Colon (tissue), 2 donors: ENCODE results near the gene RNF19B.

Experiments
- FAIRE-seq: peaks from 2 replicates; lab custom pipeline; 2012; peaks lifted over from hg19 to GRCh38; lab: Jason Lieb, UNC
- donor health status: control.
- donor health status: control.

Gene RNF19B

DNA sequence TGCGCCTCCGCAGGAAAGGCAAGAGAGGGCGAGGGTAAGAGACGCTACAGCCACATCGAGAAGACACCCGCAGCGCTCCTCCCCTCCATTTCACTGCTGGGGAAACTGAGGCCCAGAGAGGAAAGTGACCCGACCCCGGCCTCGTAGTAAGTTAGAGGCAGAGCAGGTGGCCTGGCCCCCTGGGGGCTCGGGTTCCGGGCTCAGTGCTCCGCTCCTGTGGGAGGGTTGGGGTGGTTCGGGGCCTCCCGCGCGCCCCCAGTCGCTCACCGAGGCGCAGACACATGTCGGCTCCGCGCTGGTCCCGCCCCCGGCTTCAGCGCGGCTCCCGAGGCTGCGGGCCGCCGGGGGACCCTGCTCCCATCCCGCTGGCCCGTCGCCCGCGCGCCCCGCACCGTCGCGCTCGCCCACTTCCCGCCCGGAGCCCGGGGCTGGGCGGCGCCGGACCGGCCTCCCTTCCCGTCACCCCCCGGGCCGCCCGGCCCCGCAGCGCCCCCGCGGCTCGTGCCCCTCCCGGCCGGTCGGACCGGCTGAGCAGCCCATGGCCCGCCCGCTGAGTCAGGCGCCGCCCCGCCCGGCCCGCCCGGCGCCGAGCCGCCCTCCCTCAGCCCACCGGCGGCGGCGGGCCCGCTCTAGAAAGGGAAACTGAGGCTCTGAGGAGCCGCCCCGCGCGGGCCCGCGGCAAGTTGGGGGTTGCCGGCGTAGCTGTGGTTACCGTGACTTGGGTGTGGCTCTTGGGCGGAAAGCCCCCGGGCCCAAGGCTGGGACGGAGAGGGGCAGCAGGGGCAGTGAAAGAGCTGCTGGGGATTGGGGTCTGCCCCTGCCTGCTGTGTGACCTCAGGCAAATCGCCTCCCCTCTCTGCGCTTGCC is 63.4 kb downstream of the RNF19B start, which contains the start of gene TMEM54:
TMEM54 (minus strand) TSS at position 434 of the 867 bp plus-strand sequence; CDS start at position 283, 151 bp downstream.
- FAIRE-seq: no peak

DNA sequence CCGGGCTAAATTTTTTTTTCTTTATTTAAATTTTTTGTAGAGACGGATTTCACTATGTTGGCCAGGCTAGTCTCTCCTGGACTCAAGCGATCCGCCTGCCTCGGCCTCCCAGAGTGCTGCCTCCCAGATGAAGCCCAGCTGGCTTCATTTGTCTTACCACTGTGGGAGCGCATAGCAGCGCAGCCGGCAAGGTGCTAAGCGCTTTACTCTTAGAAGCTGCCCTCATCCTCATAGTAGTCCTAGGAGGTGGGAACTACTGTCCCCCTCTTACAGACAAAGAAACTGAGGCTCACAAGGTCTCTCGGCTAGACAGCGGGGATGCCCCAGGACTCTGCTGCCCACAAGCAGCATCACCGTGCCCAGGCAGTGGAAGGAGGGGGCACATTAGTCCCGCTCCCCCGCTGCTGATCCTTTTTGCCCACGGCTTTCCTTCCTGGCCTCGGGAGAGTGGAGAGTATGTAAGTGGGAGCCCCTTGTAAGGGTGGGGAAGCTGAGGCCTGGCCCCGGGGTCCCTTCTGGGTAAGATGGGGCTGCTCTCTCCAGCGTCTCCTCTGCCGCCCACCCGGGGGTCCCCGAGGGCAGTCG is 64.1 kb downstream of the RNF19B start:
- FAIRE-seq: no peak

DNA sequence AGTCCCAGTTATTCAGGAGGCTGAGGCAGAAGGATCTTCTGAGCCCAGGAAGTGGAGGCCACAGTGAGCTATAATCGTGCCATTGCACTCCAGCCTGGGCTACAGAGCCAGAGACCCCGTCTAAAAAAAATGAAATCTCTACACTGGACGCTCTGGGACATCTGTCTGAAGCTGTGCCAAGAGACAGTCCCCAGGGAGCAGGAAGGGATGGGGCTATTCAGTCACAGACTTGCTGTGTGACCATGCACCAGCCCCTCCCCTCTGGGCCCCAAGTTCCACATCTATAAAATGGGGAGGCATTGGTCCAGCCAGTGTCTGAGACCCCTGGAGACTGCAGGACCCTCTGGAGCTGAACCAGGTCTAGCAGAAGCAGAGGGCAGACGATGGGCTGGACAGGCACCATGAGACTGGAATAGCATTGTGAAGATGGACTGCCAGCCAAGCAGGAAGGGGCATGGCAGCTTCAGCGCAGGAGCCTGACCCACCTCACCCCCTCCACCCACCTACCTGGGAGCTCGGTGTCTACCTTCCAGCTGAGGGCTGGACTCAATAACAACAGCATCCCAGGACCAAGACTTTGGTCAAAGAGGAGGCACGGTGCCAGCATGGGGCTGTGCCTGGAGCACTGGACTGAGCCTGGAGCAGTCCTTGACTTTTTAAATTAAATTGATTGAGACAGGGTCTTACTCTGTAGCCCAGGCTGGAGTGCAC is 64.9 kb downstream of the RNF19B start:
- FAIRE-seq: no peak

DNA sequence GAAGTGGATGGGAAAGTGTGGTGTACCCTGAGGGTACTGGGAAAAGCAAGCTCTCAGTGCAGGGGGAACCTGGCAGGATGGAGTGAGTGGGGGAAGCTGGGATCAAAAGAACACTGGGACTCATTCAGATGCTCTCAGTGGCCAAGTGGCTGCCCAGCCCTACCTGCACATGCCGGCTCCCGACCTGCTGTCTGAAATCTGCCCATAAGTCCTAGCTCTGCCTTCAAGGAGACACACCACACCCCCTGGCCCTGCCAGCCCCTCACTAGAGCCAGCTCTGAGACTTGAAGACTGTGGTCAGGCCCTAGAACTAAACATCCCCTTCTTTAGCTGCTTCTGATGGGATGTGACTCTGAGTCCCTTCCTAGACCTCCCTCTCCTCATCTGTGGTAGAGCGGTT is 65.7 kb downstream of the RNF19B start:
- no peak for FAIRE-seq

DNA sequence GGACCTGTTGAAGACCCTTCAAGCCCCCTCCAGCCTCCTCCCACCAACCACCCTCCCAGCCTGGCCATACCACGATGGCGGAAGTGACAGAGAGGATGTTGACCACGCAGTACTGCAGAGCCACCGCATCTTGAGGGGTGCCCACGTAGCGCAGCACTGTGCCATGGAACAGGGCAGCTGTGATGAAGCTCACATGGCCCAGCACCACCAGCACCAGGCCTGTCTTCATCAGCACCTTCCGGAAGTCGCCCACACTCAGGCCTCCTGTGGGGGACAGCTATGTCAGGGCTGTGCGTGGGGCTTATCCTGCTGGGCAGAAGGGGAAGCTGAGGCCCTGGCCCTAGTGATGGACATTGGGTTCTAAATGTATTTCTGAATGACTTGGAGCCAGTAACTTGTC is 66.6 kb downstream of the RNF19B start:
- no peak for FAIRE-seq

DNA sequence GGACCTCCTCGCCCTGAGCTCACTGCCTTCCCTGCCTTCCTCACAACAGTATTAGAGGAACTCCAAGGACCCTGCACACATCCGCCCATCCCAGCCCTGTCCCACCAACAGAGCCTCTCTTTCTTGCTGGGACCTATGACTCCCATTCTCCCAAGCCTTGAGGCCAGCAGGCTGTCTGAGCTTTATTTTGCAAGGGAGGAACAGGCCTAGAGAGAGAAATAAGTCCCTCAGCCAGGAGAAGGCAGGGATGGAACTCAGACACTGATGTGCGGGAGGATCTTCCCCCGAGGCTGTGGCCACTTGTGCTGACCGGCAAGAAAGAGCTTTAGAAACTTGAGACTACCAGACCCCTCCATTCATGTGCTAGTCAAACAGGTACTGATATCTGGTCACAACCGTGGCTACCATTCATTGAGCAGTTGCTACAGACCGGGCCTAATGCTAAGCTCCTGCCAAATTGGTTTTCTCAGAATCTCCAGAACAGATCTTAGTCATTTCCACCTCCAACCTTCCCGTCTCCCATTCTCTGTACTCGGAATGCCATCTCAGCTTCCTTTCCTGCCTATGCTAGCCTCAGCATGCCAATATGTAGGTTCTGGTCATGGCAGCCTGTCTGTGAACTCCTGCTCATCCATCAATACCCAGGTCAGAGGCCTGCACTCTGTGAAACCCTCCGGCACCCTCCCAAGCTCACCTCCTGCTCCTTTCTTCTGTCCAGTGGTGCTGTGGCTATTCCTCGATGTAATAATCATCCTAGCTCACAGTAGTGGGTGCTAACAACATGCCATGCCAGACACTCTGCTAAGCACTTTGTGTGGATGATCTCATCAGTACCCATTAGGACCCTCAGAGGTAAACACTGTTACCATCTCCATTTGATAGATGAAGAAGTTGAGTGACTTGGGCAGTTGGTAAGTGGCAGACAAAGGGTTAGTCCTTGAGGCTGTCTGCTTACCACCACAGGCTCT is 67.2 kb downstream of the RNF19B start:
- FAIRE-seq: no peak

DNA sequence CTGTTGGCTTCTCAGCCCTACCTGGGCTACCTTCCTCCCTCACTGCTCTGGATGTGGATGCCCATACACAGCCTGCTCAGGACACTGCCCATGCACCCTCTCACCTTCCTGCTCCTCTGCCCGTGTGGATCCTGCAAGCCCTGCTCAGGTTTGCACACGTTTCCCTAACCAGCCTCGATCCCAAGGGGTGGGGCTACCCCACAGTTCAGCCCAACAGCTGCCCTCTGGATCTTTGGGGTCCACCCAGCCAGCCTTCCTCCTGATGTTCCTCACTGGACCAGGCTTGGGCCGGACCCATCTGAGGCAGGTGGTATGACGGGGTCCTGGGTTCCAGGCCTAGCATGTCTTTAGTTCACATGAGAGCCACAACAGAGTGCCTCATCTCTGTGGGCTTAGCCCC is 68.2 kb downstream of the RNF19B start:
- no peak for FAIRE-seq

DNA sequence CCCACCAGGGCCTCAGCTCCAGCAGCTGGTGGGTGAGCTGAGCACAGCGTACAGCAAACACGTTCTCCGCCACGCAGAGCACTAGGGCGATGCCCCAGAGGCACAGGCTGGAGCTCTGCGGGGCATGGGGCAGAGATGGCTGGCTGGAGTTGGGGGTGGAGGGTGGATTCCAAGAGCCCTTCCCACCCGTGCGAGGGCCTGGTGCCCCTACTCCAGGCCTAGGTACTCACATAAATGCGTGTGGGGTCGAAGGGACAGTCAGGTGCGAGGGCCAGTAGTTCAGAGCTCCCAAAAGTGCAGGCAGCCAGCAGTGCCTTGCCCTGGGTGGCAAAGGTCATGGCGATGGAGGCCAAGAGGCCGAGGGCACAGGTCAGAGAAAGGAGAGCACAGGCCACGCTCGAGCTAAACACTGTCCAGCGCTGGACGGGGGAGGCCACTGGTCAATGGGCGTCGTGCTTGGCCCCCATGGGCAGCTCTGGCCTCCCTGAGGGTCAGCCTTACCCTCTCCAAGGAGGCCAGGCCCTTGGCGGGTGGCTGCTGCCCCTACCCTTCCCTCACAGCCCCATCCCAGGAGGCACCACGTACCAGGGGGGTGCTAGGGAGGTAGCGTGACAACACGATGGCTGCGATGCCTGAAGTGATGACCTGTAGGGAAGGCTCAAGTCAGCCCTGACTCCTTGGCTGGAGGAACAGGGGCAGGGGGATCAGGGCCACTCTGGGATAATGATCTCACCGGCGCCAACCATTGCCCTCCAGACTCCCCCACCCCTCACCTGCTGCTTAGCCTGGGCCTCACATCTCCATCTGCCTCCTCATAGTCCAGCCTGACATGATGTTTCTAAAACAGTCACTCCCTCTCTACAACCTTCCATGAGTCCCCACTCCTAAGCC is 69.0 kb downstream of the RNF19B start:
- no peak for FAIRE-seq

DNA sequence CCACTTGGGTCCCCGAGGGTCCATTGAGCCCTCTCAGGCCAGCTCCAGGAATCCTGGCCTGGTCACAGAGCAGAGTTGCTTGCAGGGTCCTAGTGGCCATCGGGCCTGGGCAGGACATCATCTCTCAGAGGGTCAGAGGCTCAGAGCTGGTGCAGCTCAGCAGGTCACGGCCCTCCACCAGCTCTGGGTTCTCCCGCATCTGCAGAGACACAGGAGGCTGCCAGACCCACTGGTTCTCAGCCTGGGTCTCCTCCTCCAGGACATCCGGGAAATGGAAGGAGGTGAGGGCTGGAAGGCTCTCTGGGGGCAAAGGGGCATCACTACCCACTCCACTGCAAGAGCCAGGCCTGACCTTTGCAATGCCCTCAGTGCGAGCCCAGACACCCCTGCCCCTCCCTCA is 69.9 kb downstream of the RNF19B start:
- no peak for FAIRE-seq

DNA sequence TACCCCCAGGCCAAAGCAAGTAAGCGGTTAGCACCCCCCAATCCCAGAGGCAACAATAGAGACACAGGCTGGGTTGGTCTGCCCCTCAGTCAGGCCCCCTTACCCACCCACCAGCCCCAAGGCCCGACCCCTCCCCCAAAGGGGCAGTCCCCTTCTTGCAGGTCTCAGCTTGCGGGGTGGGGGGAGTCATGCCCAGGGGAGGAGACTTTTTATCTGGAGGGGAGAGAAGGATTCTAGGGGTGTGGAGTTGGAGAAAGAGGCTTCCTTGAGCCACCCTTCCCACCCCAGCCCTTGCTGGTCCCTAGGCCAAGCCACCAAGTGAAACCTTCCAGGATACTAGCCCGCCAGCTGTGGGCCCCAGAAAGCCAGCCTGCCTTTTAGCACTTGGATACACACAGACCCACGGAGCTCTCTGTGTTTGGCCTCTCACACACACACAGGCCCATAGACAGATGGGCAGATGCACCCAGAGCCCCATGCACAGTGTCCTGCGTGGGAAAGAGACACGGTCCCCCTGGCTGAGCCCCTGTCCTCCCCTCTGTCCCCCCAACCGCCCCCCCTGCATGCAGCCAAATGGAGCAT is 70.5 kb downstream of the RNF19B start:
- no peak for FAIRE-seq

DNA sequence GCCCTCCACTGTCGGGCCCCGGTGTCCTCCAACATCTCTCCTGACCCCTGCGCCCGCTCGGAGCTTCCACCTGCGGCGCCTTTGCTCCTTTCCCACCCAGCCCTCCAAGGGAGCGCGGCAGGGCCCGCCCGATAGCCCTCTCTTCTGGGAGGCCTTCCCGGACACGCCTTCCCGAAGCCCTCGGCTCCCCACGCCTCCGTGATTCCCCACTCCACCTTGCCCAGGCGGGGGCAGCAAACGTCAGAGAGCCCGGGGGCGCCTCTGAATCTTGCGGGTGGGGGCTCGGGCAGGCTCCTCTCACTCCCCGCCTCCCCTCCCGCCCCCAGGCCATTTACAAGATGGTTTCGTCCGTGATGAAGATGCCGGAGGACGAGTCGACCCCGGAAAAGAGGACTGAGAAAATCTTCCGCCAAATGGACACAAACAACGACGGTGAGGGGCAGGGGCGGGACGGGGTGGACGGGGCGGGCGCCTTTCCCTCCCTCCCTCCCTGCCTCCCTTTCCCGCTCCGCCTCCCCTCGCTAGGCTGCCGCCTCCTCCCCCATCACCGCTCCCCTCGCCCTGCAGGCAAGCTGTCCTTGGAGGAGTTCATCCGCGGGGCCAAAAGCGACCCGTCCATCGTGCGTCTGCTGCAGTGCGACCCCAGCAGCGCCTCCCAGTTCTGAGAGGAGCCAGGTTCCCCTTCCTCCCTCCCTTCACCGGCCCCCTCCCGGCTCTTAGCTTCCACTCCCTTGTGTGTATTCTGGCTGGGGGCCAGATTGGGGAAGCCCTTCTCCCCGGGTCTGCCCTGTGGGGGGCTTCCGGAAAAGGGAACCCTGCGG is 71.2 kb downstream of the RNF19B start:
- FAIRE-seq: no peak

DNA sequence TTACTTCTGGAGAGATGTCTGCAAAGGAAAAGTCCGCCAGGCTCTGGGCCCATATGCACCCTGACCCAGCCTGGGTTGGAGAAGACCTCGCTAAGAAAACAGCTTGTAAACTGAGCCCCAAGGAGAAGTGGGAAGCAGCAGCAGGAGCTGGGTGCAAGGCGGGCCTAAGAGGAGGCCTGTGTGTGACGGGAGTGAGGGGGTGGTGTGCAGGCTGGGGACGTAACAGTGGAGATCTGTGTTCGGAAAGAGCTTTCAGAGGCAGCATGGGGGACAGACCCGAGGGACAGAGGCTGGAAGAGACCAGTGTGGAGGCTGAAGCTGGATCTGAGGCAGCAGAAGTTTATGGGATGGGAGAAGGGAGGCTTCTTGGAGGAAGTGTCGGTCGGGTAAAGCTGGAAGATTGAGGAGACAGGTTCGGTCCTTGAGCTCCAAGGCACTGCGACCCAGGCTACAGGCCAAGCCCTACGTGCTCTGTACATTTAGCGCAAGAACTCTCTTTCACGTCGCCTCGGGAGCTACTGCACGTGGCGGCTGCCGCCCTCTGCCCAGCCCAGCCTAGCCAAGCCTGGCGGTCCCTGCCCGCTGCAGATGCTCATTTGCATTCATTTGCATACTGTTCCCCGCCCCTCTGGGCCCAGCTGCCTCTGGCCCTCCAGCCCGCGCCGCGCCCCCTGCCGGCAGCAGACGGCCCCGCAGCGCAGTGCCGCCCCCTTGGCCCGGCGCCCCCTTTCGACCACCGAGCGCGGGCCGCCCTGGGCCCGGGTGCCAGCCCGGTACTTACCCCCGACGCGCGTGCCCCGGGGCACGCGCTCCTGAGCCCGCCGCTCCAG is 72.0 kb downstream of the RNF19B start:
- no peak for FAIRE-seq

DNA sequence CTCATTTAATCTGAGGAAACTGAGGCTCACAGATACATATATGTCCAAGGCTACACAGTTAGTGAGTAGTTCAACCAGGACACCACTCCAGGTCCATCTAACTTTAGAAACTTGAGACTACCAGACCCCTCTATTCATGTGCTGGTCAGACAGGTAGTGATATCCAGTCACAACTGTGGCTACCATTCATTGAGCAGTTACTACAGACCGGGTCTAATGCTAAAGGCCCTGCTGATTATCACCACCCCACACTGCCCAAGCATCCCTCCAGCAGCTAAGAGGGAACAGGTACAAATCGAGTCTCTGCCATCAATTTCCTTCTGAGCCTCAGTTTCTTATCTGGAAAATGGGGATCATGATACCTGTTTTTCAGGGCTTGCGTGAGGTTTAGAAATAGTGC is 73.0 kb downstream of the RNF19B start:
- FAIRE-seq: no peak

DNA sequence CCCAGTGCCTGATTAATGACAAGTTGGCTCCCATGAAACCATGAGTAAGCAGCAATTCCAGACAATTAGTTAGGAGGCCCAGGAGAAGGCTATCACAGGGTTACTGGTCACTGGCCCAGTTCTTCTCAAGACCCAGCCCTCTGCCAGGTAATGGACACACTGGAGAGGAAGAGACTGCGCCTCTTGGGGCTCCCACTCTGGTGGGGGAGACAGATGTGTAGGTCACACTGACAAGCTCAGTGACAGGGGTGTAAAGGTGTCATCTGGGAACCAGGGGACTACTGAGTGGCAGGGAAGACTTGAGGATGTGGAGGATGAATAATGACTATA is 73.4 kb downstream of the RNF19B start:
- no peak for FAIRE-seq

DNA sequence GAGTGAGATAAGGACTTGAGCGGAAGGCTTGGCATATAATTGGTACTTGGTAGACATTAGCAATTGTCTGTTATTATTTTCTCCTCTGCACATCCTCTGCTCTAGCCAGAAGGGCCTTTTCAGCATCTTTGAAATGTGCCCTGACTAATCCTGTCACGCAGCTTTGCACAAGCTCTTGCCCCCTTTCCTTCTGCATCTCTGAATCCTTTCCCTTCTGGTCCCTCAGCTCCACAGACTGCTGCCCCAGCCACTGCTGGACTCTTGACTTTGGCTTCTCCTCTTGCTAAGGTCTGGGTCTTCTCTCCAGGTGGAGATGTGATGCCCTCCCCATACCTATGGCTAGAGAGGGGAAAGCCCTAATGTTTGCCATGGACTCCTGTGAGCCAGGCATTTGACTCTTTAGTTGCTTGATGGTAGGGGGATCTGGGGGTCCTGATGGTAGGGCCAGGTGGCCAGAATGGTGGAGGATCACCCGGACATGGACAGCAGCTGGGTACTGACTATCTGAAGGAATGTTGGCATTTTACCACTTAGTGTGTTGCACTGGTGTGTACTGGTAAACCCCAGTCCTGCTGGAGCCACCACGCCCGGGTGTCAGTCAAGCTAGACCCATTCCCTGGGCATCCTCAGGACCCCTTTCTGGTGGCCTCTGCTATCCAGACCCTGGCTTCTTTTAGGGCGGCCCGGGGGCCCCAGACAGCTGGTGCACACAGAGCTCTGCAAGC is 73.9 kb downstream of the RNF19B start:
- FAIRE-seq: no peak

DNA sequence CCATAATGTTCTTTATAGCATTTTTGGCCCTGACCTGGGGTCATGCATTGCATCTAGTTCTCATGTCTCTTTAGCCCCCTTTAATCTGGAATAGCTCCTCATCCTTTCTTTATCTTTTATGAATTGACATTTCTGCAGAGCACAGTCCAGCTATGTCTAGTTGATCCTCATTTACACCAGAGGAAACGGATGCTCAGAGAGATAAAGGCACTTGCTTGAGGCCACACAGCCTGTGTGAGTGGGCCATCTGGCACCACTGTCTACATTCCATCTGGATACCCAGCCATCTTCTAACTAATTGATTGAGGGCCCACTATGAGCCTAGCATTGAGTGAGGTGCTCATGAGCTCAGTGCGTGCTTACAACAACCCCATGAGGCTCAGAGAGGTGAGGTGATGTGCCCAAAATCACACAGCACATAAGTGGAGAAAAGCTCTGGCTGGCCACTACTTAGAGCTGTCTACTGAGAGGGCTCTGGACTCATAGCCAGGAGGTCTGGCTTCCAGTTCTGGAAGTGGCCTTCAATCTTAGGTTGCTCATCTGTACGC is 74.8 kb downstream of the RNF19B start:
- no peak for FAIRE-seq

DNA sequence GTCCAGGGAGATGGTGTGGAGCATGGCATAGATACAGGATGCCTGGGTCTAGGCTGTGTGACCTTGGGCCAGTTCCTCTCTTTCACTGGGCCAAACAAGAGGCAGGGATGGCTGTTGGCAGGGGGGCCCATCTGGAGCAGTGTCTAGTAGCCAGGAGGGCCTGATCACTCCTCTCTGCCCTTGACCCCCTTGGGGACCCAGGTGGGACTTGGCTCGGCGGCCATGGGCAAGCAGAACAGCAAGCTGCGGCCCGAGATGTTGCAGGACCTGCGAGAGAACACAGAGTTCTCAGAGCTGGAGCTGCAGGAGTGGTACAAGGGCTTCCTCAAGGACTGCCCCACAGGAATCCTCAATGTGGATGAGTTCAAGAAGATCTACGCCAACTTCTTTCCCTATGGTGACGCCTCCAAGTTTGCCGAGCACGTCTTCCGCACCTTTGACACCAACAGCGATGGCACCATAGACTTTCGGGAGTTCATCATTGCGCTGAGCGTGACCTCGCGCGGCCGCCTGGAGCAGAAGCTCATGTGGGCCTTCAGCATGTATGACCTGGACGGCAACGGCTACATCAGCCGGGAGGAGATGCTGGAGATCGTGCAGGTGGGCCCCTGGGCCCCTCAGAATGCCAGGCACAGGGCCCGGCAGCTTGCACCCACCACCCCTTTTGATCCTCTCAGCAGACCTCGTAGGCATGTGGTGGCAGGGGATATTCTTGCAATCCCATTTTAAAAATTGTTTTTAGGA is 75.8 kb downstream of the RNF19B start:
- FAIRE-seq: no peak
